ENCODE results near the gene SCN1A.

SCN1A gene

GRCh38 chr2:165970663-165971062 is 157.2 kb downstream of the SCN1A start:
- Histone ChIP-seq H3K9ac (no peak overlapping the region), H3K4me3 (no peak overlapping the region), H3K4me2 (no peak overlapping the region), H3K36me3 (no peaks in the 10 kb centered on the region), H3K9me3 (replicated peaks in 1 of 11) (0 out of 22 replicates have a peak, but pooled peaks cover 0 to 4% (median 0%) of the 10 kb centered on the region in 11 experiments), H4K20me1 (no peaks in the 10 kb centered on the region), H3K27ac (no peak overlapping the region), H3K27me3 (no peaks in the 10 kb centered on the region), H3K4me1 (no peaks in the 10 kb centered on the region)
- TF ChIP-seq Cebpa-rat (IDR thresholded peaks at IDR 0.05), result no peak

GRCh38 chr2:165969227-165969626 is 158.6 kb downstream of the SCN1A start:
- Histone ChIP-seq H3K9me3 (replicated peaks in 1 of 11) (0 out of 22 replicates have a peak, but pooled peaks cover 0 to 4% (median 0%) of the 10 kb centered on the region in 11 experiments), H3K9ac (no peak overlapping the region), H3K4me2 (no peak overlapping the region), H3K27me3 (no peaks in the 10 kb centered on the region), H4K20me1 (no peaks in the 10 kb centered on the region), H3K27ac (no peak overlapping the region), H3K36me3 (no peaks in the 10 kb centered on the region), H3K4me1 (no peaks in the 10 kb centered on the region), H3K4me3 (no peak overlapping the region)
- TF ChIP-seq Cebpa-rat (IDR thresholded peaks at IDR 0.05), result no peak

GRCh38 chr2:165967746-165968145 is 160.1 kb downstream of the SCN1A start:
- no peak for TF ChIP-seq Cebpa-rat (IDR thresholded peaks at IDR 0.05)
- Histone ChIP-seq H3K9me3 (replicated peaks in 1 of 11) (0 out of 22 replicates have a peak, but pooled peaks cover 0 to 4% (median 0%) of the 10 kb centered on the region in 11 experiments), H3K27ac (no peak overlapping the region), H3K4me1 (no peaks in the 10 kb centered on the region), H3K27me3 (no peaks in the 10 kb centered on the region), H4K20me1 (no peaks in the 10 kb centered on the region), H3K4me3 (no peak overlapping the region), H3K4me2 (no peak overlapping the region), H3K36me3 (no peaks in the 10 kb centered on the region), H3K9ac (no peak overlapping the region)

GRCh38 chr2:165961818-165962217 is 166.0 kb downstream of the SCN1A start:
- H3K27me3 ChIP-seq, result no peaks in the 10 kb centered on the region
- no peaks in the 10 kb centered on the region for H4K20me1 ChIP-seq
- H3K4me2 ChIP-seq, result no peak overlapping the region
- H3K36me3 ChIP-seq, result no peaks in the 10 kb centered on the region
- H3K27ac ChIP-seq, result no peak overlapping the region
- TF ChIP-seq Cebpa-rat (IDR thresholded peaks at IDR 0.05), result no peak
- H3K9ac ChIP-seq, result no peak overlapping the region
- H3K4me1 ChIP-seq, result no peaks in the 10 kb centered on the region
- peaks cover 7 to 12% (median 7%) of the 10 kb centered on the region in 11 experiments; a peak in 20 of 22 replicates for H3K9me3 ChIP-seq (replicated peaks in 1 of 11)
- H3K4me3 ChIP-seq, result no peak overlapping the region

GRCh38 chr2:165959371-165959770 is 168.4 kb downstream of the SCN1A start:
- H3K9me3 ChIP-seq (replicated peaks in 1 of 11), result peaks cover 7 to 18% (median 13%) of the 10 kb centered on the region in 11 experiments; a peak in 20 of 22 replicates
- peaks cover 0 to 7% (median 6%) of the 10 kb centered on the region in 10 experiments; a peak in 12 of 20 replicates for H3K4me1 ChIP-seq
- H3K4me3 ChIP-seq, result no peak overlapping the region
- no peaks in the 10 kb centered on the region for H4K20me1 ChIP-seq
- no peak for TF ChIP-seq Cebpa-rat (IDR thresholded peaks at IDR 0.05)
- no peaks in the 10 kb centered on the region for H3K36me3 ChIP-seq
- H3K27ac ChIP-seq, result no peak overlapping the region
- H3K9ac ChIP-seq, result no peak overlapping the region
- no peaks in the 10 kb centered on the region for H3K27me3 ChIP-seq
- H3K4me2 ChIP-seq, result no peak overlapping the region

GRCh38 chr2:165958313-165958960 is 169.4 kb downstream of the SCN1A start:
- Histone ChIP-seq H3K4me3 (no peak overlapping the region), H3K27me3 (no peaks in the 10 kb centered on the region), H3K36me3 (no peaks in the 10 kb centered on the region), H4K20me1 (no peaks in the 10 kb centered on the region), H3K4me1 (peaks cover 0 to 10% (median 8%) of the 10 kb centered on the region in 10 experiments; a peak in 12 of 20 replicates), H3K9ac (no peak overlapping the region), H3K9me3 (replicated peaks in 1 of 11) (peaks cover 7 to 18% (median 13%) of the 10 kb centered on the region in 11 experiments; a peak in 20 of 22 replicates), H3K4me2 (no peak overlapping the region), H3K27ac (no peak overlapping the region)
- no peak for TF ChIP-seq Cebpa-rat (IDR thresholded peaks at IDR 0.05)

GRCh38 chr2:165957030-165957675 is 170.7 kb downstream of the SCN1A start:
- H3K4me2 ChIP-seq, result no peak overlapping the region
- H3K4me3 ChIP-seq, result no peak overlapping the region
- H3K9me3 ChIP-seq (replicated peaks in 1 of 11), result peaks cover 7 to 18% (median 13%) of the 10 kb centered on the region in 11 experiments; a peak in 20 of 22 replicates
- H4K20me1 ChIP-seq, result peaks cover 0 to 6% (median 0%) of the 10 kb centered on the region in 11 experiments; a peak in 3 of 22 replicates
- no peaks in the 10 kb centered on the region for H3K36me3 ChIP-seq
- H3K9ac ChIP-seq, result no peak overlapping the region
- H3K27me3 ChIP-seq, result no peaks in the 10 kb centered on the region
- peaks cover 6 to 18% (median 16%) of the 10 kb centered on the region in 10 experiments for H3K4me1 ChIP-seq
- no peak for TF ChIP-seq Cebpa-rat (IDR thresholded peaks at IDR 0.05)
- no peak overlapping the region for H3K27ac ChIP-seq

- Histone ChIP-seq H3K9ac (peak within 1 kb of the TSS; percentile 81 to 94 (median 87)), H4K20me1 (peaks cover 0 to 27% (median 6%) of the 10 kb centered on the region in 11 experiments; a peak in 6 of 22 replicates), H3K4me1 (peaks cover 15 to 30% (median 26%) of the 10 kb centered on the region in 10 experiments), H3K27me3 (no peaks in the 10 kb centered on the region), H3K4me3 (peak within 1 kb of the TSS; percentile 70 to 87 (median 80)), H3K9me3 (replicated peaks in 1 of 11) (peaks cover 7 to 18% (median 13%) of the 10 kb centered on the region in 11 experiments; a peak in 20 of 22 replicates), H3K4me2 (peak within 1 kb of the TSS; percentile 69 to 89 (median 83)), H3K36me3 (peaks cover under 1 to 23% (median 6%) of the 10 kb centered on the region in 11 experiments; a peak in 18 of 22 replicates), H3K27ac (peak within 1 kb of the TSS; percentile 57 to 83 (median 81); a peak in 21 of 22 replicates)
- TF ChIP-seq Cebpa-rat (IDR thresholded peaks at IDR 0.05), result no peak
Observed at GRCh38 chr2:165953655-165954606, 173.9 kb downstream of the SCN1A start, which contains the start of gene TTC21B. TTC21B (minus strand) TSS chr2:165953776; CDS start chr2:165953705, 71 bp downstream.

Measured in BLaER1 treated with 17β-estradiol and CSF1 and Interleukin-3, amounts not matched to agents 10 nM and 100 nM (cell line).